ENCODE data around the gene KIF2B.

The KIF2B gene

GRCh38 chr17:53822764-53823163 lies at the start of gene KIF2B:
KIF2B (plus strand) TSS chr17:53822927; CDS start chr17:53823034, 107 bp downstream.
- H3K4me3 ChIP-seq (ENCODE audit: low read depth, low read length), result no peak within 1 kb of the TSS
- no peaks in the 10 kb centered on the region for H3K36me3 ChIP-seq (ENCODE audit: control insufficient read depth, insufficient read depth, low read length)
- H3K27me3 ChIP-seq (ENCODE audit: control insufficient read depth, insufficient read depth, low read length), result no peaks in the 10 kb centered on the region
- no peaks in the 10 kb centered on the region for H3K9me3 ChIP-seq (ENCODE audit: control insufficient read depth, low read length)
- H3K27ac ChIP-seq, result no peak within 1 kb of the TSS
- H3K4me1 ChIP-seq, result no peaks in the 10 kb centered on the region
- no peak within 1 kb of the TSS for H3K9ac ChIP-seq
- no peaks in the 10 kb centered on the region for H3K79me2 ChIP-seq
- no peak within 1 kb of the TSS for H3K4me2 ChIP-seq (ENCODE audit: low read length)
- TF ChIP-seq CTCF (IDR thresholded peaks at IDR 0.05), result no peak
- H2AFZ ChIP-seq, result no peak within 1 kb of the TSS

GRCh38 chr17:53780320-53780719 lies 42.4 kb upstream of the KIF2B start:
- no peaks in the 10 kb centered on the region for H3K36me3 ChIP-seq (ENCODE audit: control insufficient read depth, insufficient read depth, low read length)
- H3K79me2 ChIP-seq, result no peaks in the 10 kb centered on the region
- no peaks in the 10 kb centered on the region for H3K4me1 ChIP-seq
- no peak overlapping the region for H3K4me2 ChIP-seq (ENCODE audit: low read length)
- H3K27ac ChIP-seq, result no peak overlapping the region
- H3K9ac ChIP-seq, result no peak overlapping the region
- no peak overlapping the region for H3K4me3 ChIP-seq (ENCODE audit: low read depth, low read length)
- no peak overlapping the region for H2AFZ ChIP-seq
- H3K9me3 ChIP-seq (ENCODE audit: control insufficient read depth, low read length), result no peaks in the 10 kb centered on the region
- H3K27me3 ChIP-seq (ENCODE audit: control insufficient read depth, insufficient read depth, low read length), result no peaks in the 10 kb centered on the region
- no peak for TF ChIP-seq CTCF (IDR thresholded peaks at IDR 0.05)

GRCh38 chr17:53791551-53791950 lies 31.2 kb upstream of the KIF2B start:
- Histone ChIP-seq H3K9ac (no peak overlapping the region), H3K4me3 (ENCODE audit: low read depth, low read length) (no peak overlapping the region), H2AFZ (no peak overlapping the region), H3K79me2 (no peaks in the 10 kb centered on the region), H3K27me3 (ENCODE audit: control insufficient read depth, insufficient read depth, low read length) (no peaks in the 10 kb centered on the region), H3K4me1 (no peaks in the 10 kb centered on the region), H3K4me2 (ENCODE audit: low read length) (no peak overlapping the region), H3K27ac (no peak overlapping the region), H3K36me3 (ENCODE audit: control insufficient read depth, insufficient read depth, low read length) (no peaks in the 10 kb centered on the region), H3K9me3 (ENCODE audit: control insufficient read depth, low read length) (no peaks in the 10 kb centered on the region)
- TF ChIP-seq CTCF (IDR thresholded peaks at IDR 0.05), result no peak

- Histone ChIP-seq H3K4me2 (ENCODE audit: low read length) (no peak overlapping the region), H3K36me3 (ENCODE audit: control insufficient read depth, insufficient read depth, low read length) (no peaks in the 10 kb centered on the region), H3K4me1 (no peaks in the 10 kb centered on the region), H3K4me3 (ENCODE audit: low read depth, low read length) (no peak overlapping the region), H3K9ac (no peak overlapping the region), H3K27ac (no peak overlapping the region), H3K79me2 (no peaks in the 10 kb centered on the region), H2AFZ (no peak overlapping the region), H3K9me3 (ENCODE audit: control insufficient read depth, low read length) (no peaks in the 10 kb centered on the region), H3K27me3 (ENCODE audit: control insufficient read depth, insufficient read depth, low read length) (no peaks in the 10 kb centered on the region)
- TF ChIP-seq CTCF (IDR thresholded peaks at IDR 0.05), result no peak
These were observed 30.3 kb upstream of the KIF2B start for GRCh38 chr17:53792451-53792850.

GRCh38 chr17:53792997-53793396 lies 29.7 kb upstream of the KIF2B start:
- Histone ChIP-seq H3K4me1 (no peaks in the 10 kb centered on the region), H3K36me3 (ENCODE audit: control insufficient read depth, insufficient read depth, low read length) (no peaks in the 10 kb centered on the region), H3K4me3 (ENCODE audit: low read depth, low read length) (no peak overlapping the region), H3K9me3 (ENCODE audit: control insufficient read depth, low read length) (no peaks in the 10 kb centered on the region), H3K79me2 (no peaks in the 10 kb centered on the region), H2AFZ (no peak overlapping the region), H3K27ac (no peak overlapping the region), H3K4me2 (ENCODE audit: low read length) (no peak overlapping the region), H3K9ac (no peak overlapping the region), H3K27me3 (ENCODE audit: control insufficient read depth, insufficient read depth, low read length) (no peaks in the 10 kb centered on the region)
- TF ChIP-seq CTCF (IDR thresholded peaks at IDR 0.05), result no peak

All from parathyroid adenoma (tissue), 2 donors.